ENCODE measurements around the gene ASPG. TPM values are rescaled to one million over a fixed set of nuclear protein-coding genes. Genes with fewer than 3 reads are reported as not detected.

ASPG gene
- total RNA-seq, 1 donor from 2014 or later: 4.6 TPM

- H3K4me1 ChIP-seq: no peaks in the 10 kb centered on the region
- no peak for TF ChIP-seq CTCF (IDR thresholded peaks at IDR 0.05)
- peaks cover 41% of the 10 kb centered on the region for H3K27me3 ChIP-seq (ENCODE audit: low read depth)
- H3K9me3 ChIP-seq: peaks cover 6% of the 10 kb centered on the region
- no peak for ATAC-seq
- no peak overlapping the region for H3K27ac ChIP-seq
- H3K4me3 ChIP-seq: no peak overlapping the region
- H3K36me3 ChIP-seq: no peaks in the 10 kb centered on the region
- DNase-seq: no peak
- intact Hi-C loops (cut with DNase I): no loop called here
These were observed 34.2 kb downstream of the ASPG start for GRCh38 chr14:104119488-104120251.

- Histone ChIP-seq H3K27me3 (ENCODE audit: low read depth) (peaks cover 39% of the 10 kb centered on the region), H3K36me3 (no peaks in the 10 kb centered on the region), H3K27ac (no peak overlapping the region), H3K4me1 (no peaks in the 10 kb centered on the region), H3K9me3 (peaks cover 6% of the 10 kb centered on the region), H3K4me3 (no peak overlapping the region)
- ATAC-seq: no peak
- intact Hi-C loops (cut with DNase I): no loop called here
- no peak for TF ChIP-seq CTCF (IDR thresholded peaks at IDR 0.05)
- no peak for DNase-seq
These were observed 34.8 kb downstream of the ASPG start for GRCh38 chr14:104120281-104120741.

GRCh38 chr14:104121142-104121541 lies 35.6 kb downstream of the ASPG start:
- no peak for ATAC-seq
- H3K36me3 ChIP-seq: no peaks in the 10 kb centered on the region
- DNase-seq: no peak
- no peak overlapping the region for H3K4me3 ChIP-seq
- TF ChIP-seq CTCF (IDR thresholded peaks at IDR 0.05): no peak
- H3K27me3 ChIP-seq (ENCODE audit: low read depth): peaks cover 36% of the 10 kb centered on the region
- intact Hi-C loops (cut with DNase I): no loop called here
- H3K27ac ChIP-seq: no peak overlapping the region
- no peaks in the 10 kb centered on the region for H3K4me1 ChIP-seq
- peaks cover 6% of the 10 kb centered on the region for H3K9me3 ChIP-seq

GRCh38 chr14:104123879-104124278 lies 38.4 kb downstream of the ASPG start:
- intact Hi-C loops (cut with DNase I): no loop called here
- Histone ChIP-seq H3K36me3 (no peaks in the 10 kb centered on the region), H3K9me3 (peaks cover 6% of the 10 kb centered on the region), H3K27me3 (ENCODE audit: low read depth) (peaks cover 10% of the 10 kb centered on the region), H3K4me1 (no peaks in the 10 kb centered on the region), H3K27ac (no peak overlapping the region), H3K4me3 (no peak overlapping the region)
- DNase-seq (no peak), ATAC-seq (no peak)
- TF ChIP-seq CTCF (IDR thresholded peaks at IDR 0.05): no peak

GRCh38 chr14:104125011-104125410 lies 39.5 kb downstream of the ASPG start:
- Histone ChIP-seq H3K9me3 (peaks cover 14% of the 10 kb centered on the region), H3K36me3 (no peaks in the 10 kb centered on the region), H3K4me3 (no peak overlapping the region), H3K27me3 (ENCODE audit: low read depth) (peaks cover under 1% of the 10 kb centered on the region), H3K27ac (no peak overlapping the region), H3K4me1 (no peaks in the 10 kb centered on the region)
- DNase-seq: no peak
- intact Hi-C loops (cut with DNase I): no loop called here
- no peak for TF ChIP-seq CTCF (IDR thresholded peaks at IDR 0.05)
- no peak for ATAC-seq

Data from lower lobe of right lung (tissue), 2 donors.